ENCODE data around the gene PIEZO1. TPM values are rescaled to one million over a fixed set of nuclear protein-coding genes. Genes with fewer than 3 reads are reported as not detected.

PIEZO1 gene
- total RNA-seq, 6 experiments from 2014 or later, result 48.9 to 91.9 (median 64.4) TPM

DNA sequence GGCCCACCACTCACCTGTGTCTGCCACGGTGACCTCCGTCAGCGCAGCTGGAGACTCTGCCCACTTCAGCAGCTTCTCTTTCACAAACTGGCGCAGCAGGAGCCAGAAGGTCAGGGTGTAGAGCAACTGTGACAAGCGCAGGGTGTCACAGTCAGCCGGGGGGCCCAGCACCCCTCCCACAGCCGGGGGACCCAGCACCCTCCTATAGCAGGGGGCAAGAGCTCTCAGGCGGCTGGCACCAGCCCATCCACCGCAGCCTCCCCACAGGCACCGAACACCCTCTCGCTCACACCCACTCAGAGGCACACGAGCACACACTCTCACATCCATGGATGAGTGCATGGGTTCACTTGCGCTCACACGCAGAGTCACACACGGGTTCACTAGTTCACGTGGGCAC is 49.9 kb downstream of the PIEZO1 start:
- Histone ChIP-seq H3K27me3 (no peaks in the 10 kb centered on the region), H3K4me3 (no peak overlapping the region), H3K9me3 (no peaks in the 10 kb centered on the region), H3K27ac (no peak overlapping the region), H3K4me1 (no peaks in the 10 kb centered on the region), H3K36me3 (peaks cover 0 to 29% (median 4%) of the 10 kb centered on the region in 4 donors)
- TF ChIP-seq CTCF (IDR thresholded peaks at IDR 0.05) (no peak), POLR2A (IDR thresholded peaks at IDR 0.05) (no peak)
- no peak for ATAC-seq
- no peak for DNase-seq
- intact Hi-C loops (cut with DNase I), result no loop called here
- WGBS (ENCODE audit: insufficient coverage, low coverage, low lambda C conversion rate, missing lambda C conversion rate), result no CpG with 5 or more reads among the region's 16 CpGs

DNA sequence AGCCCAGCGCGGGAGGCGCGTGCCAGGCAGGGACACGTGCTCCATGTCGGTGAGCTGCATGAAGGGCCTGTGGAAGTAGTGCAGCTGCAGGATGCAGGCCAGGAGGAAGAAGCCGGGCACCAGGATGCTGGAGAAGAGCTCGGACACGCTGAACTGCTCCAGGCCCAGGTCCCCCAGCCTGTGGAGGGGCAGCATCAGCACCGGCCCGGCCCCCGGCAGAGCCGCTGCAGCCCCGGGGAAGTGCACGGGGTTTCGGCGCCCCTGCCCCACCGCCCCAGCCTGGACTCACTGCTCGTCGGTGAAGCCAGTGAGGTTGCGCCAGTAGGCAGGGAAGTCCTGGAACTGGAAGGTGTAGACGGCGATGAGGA is 50.7 kb downstream of the PIEZO1 start:
- no peak for ATAC-seq
- TF ChIP-seq POLR2A (IDR thresholded peaks at IDR 0.05) (no peak), CTCF (IDR thresholded peaks at IDR 0.05) (no peak)
- H3K9me3 ChIP-seq, result no peaks in the 10 kb centered on the region
- DNase-seq, result no peak
- H3K4me1 ChIP-seq, result no peaks in the 10 kb centered on the region
- intact Hi-C loops (cut with DNase I), result no loop called here
- peaks cover 0 to 32% (median 4%) of the 10 kb centered on the region in 4 donors for H3K36me3 ChIP-seq
- no peak overlapping the region for H3K4me3 ChIP-seq
- no peaks in the 10 kb centered on the region for H3K27me3 ChIP-seq
- no peak overlapping the region for H3K27ac ChIP-seq
- WGBS (ENCODE audit: insufficient coverage, low coverage, low lambda C conversion rate, missing lambda C conversion rate), result 90% methylated on average over 2 of the region's 23 CpGs

DNA sequence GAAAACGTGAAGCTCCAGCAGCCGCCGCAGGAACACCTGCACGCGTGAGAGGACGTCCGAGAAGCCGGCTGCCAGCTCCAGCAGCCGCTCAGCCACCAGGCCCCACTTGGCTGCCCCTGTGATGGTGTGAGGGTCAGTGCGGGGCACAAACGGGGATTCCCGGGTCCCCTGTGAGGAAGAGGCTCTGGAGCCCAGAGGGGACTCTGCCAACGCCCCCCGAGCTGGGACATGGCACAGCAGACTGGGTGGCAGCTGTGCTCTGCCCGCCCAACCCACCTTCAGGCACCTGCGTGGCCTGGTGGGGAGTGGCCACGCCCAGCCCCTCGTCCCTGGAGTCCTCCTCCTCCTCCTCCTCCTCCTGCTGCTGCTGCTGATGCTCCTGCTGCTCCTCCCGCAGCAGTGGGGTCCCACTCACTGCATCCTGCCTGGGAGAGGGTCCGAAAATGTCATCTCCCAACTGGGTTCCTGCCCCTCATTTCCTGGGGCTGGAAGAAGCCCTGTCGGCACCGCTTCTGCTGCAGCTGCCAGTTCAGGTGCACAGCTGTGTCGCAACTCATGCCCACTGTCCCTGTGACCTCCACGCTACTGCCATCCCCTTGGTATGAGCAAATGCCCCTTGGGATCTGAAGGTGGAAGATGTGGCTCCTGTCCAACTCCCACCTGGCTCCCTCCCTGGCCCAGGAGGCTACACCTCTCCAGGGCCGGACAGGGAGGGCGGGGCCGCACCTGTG is 51.2 kb downstream of the PIEZO1 start:
- Histone ChIP-seq H3K27me3 (no peaks in the 10 kb centered on the region), H3K27ac (no peak overlapping the region), H3K36me3 (peaks cover 0 to 32% (median 4%) of the 10 kb centered on the region in 4 donors), H3K9me3 (no peaks in the 10 kb centered on the region), H3K4me1 (no peaks in the 10 kb centered on the region), H3K4me3 (no peak overlapping the region)
- ATAC-seq (no peak), DNase-seq (no peak)
- 90% methylated on average over 3 of the region's 27 CpGs for WGBS (ENCODE audit: insufficient coverage, low coverage, low lambda C conversion rate, missing lambda C conversion rate)
- intact Hi-C loops (cut with DNase I), result no loop called here
- no peak for TF ChIP-seq CTCF (IDR thresholded peaks at IDR 0.05)
- TF ChIP-seq POLR2A (IDR thresholded peaks at IDR 0.05), result no peak

- ATAC-seq, result no peak
- Histone ChIP-seq H3K27ac (no peak overlapping the region), H3K9me3 (no peaks in the 10 kb centered on the region), H3K4me1 (no peaks in the 10 kb centered on the region), H3K36me3 (peaks cover 0 to 32% (median 5%) of the 10 kb centered on the region in 4 donors), H3K4me3 (no peak overlapping the region), H3K27me3 (no peaks in the 10 kb centered on the region)
- WGBS (ENCODE audit: insufficient coverage, low coverage, low lambda C conversion rate, missing lambda C conversion rate), result no CpG with 5 or more reads among the region's 13 CpGs
- intact Hi-C loops (cut with DNase I), result no loop called here
- no peak for DNase-seq
- TF ChIP-seq CTCF (IDR thresholded peaks at IDR 0.05) (no peak), POLR2A (IDR thresholded peaks at IDR 0.05) (no peak)
Measured at GRCh38 chr16:88732961-88733294, 52.1 kb downstream of the PIEZO1 start.

Measured in right lobe of liver (tissue), 6 donors.